ENCODE measurements around the gene CTNNA1.

DNA sequence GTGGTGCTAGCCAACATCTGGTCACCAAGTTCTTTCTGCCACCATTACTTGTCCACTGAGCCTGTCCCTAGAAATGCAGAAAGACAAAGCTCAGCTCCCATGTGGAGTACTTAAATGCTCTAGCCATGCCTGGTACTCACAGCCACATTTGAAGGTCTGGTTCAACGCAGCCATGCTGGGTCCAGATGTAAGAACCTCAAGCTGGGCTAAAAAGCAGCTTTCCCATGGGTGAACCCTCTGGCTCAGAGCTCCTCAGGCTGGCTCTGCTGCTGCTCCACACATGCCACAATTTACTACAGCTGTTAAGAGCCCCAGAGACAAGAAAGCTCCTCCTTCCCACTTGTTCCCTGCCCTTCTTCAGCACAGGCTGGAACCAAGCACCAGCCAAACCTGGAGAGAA lies 219.0 kb downstream of the CTNNA1 start:
- TF ChIP-seq CTCF (IDR thresholded peaks at IDR 0.05) (no peak), GATA2 (CRISPR knock-in tag; IDR thresholded peaks at IDR 0.05) (no peak), GABPA (IDR thresholded peaks at IDR 0.05; ENCODE audit: low read depth) (no peak), JUND (IDR thresholded peaks at IDR 0.05) (no peak), USF2 (IDR thresholded peaks at IDR 0.05; ENCODE audit: borderline replicate concordance, low read depth, low read length) (no peak), NRF1 (IDR thresholded peaks at IDR 0.05; ENCODE audit: low read depth, low read length) (no peak), ELF1 (IDR thresholded peaks at IDR 0.05) (no peak), TAF1 (IDR thresholded peaks at IDR 0.05; ENCODE audit: borderline replicate concordance, low read depth, low read length) (no peak), EP300 (IDR thresholded peaks at IDR 0.05; ENCODE audit: borderline replicate concordance in 1 of 2, low read depth in 1 of 2, low read length in 1 of 2) (no peak), CHD2 (IDR thresholded peaks at IDR 0.05; ENCODE audit: low read length, partially characterized antibody) (no peak), SIN3A (IDR thresholded peaks at IDR 0.05; ENCODE audit: borderline replicate concordance, low read depth, low read length) (no peak), FOXM1 (IDR thresholded peaks at IDR 0.05; ENCODE audit: low read depth) (no peak)

Data from SK-N-SH (cell line).